ENCODE measurements around the gene NAB2. TPM values are rescaled to one million over a fixed set of nuclear protein-coding genes. Genes with fewer than 3 reads are reported as not detected.

NAB2 gene
- total RNA-seq, 1 experiment from 2014 or later = 20.8 TPM

GRCh38 chr12:57094208-57095160 is 5.6 kb downstream of the NAB2 start:
- no peak overlapping the region for H3K4me3 ChIP-seq (ENCODE audit: insufficient read depth, low read depth, low read length)
- peak; percentile 37 for DNase-seq
- peaks cover 19% of the 10 kb centered on the region for H3K36me3 ChIP-seq (replicated peaks; ENCODE audit: control insufficient read depth, insufficient read depth, low read length)
- H3K27me3 ChIP-seq (ENCODE audit: control insufficient read depth, insufficient read depth, low read length) = peaks cover 3% of the 10 kb centered on the region; the same call in 1 of the 2 replicates

- Histone ChIP-seq H3K36me3 (replicated peaks; ENCODE audit: control insufficient read depth, insufficient read depth, low read length) (peaks cover 21% of the 10 kb centered on the region), H3K4me3 (ENCODE audit: insufficient read depth, low read depth, low read length) (no peak overlapping the region), H3K27me3 (ENCODE audit: control insufficient read depth, insufficient read depth, low read length) (no peaks in the 10 kb centered on the region)
- DNase-seq = peak; percentile 28
These were observed 6.5 kb downstream of the NAB2 start for GRCh38 chr12:57095440-57095839.

GRCh38 chr12:57096099-57096572 is 7.2 kb downstream of the NAB2 start:
- Histone ChIP-seq H3K36me3 (replicated peaks; ENCODE audit: control insufficient read depth, insufficient read depth, low read length) (peaks cover 20% of the 10 kb centered on the region), H3K4me3 (ENCODE audit: insufficient read depth, low read depth, low read length) (no peak overlapping the region), H3K27me3 (ENCODE audit: control insufficient read depth, insufficient read depth, low read length) (no peaks in the 10 kb centered on the region)
- peak; percentile 46 for DNase-seq

GRCh38 chr12:57096748-57097553 is 8.0 kb downstream of the NAB2 start:
- peaks cover 20% of the 10 kb centered on the region for H3K36me3 ChIP-seq (replicated peaks; ENCODE audit: control insufficient read depth, insufficient read depth, low read length)
- no peaks in the 10 kb centered on the region for H3K27me3 ChIP-seq (ENCODE audit: control insufficient read depth, insufficient read depth, low read length)

GRCh38 chr12:57097554-57097835 is 8.6 kb downstream of the NAB2 start:
- H3K4me3 ChIP-seq (ENCODE audit: insufficient read depth, low read depth, low read length) = no peak overlapping the region
- no peaks in the 10 kb centered on the region for H3K27me3 ChIP-seq (ENCODE audit: control insufficient read depth, insufficient read depth, low read length)
- no peak for DNase-seq
- H3K36me3 ChIP-seq (replicated peaks; ENCODE audit: control insufficient read depth, insufficient read depth, low read length) = peaks cover 16% of the 10 kb centered on the region

More at GRCh38 chr12:57096748-57097553, 8.0 kb downstream of the NAB2 start:
- peak; percentile 24 for DNase-seq
- H3K4me3 ChIP-seq (ENCODE audit: insufficient read depth, low read depth, low read length) = no peak overlapping the region

- DNase-seq = no peak
- no peak overlapping the region for H3K4me3 ChIP-seq (ENCODE audit: insufficient read depth, low read depth, low read length)
- peaks cover 16% of the 10 kb centered on the region for H3K36me3 ChIP-seq (replicated peaks; ENCODE audit: control insufficient read depth, insufficient read depth, low read length)
- H3K27me3 ChIP-seq (ENCODE audit: control insufficient read depth, insufficient read depth, low read length) = no peaks in the 10 kb centered on the region
These were observed 9.6 kb downstream of the NAB2 start for GRCh38 chr12:57098546-57098945.

- DNase-seq = no peak
These were observed 10.3 kb downstream of the NAB2 start for GRCh38 chr12:57099047-57099714.

GRCh38 chr12:57099766-57100165 is 10.9 kb downstream of the NAB2 start:
- no peaks in the 10 kb centered on the region for H3K27me3 ChIP-seq (ENCODE audit: control insufficient read depth, insufficient read depth, low read length)
- DNase-seq = no peak
- no peak overlapping the region for H3K4me3 ChIP-seq (ENCODE audit: insufficient read depth, low read depth, low read length)
- peaks cover 20% of the 10 kb centered on the region for H3K36me3 ChIP-seq (replicated peaks; ENCODE audit: control insufficient read depth, insufficient read depth, low read length)

More at GRCh38 chr12:57099047-57099714, 10.3 kb downstream of the NAB2 start:
- H3K27me3 ChIP-seq (ENCODE audit: control insufficient read depth, insufficient read depth, low read length) = no peaks in the 10 kb centered on the region
- peaks cover 16% of the 10 kb centered on the region for H3K36me3 ChIP-seq (replicated peaks; ENCODE audit: control insufficient read depth, insufficient read depth, low read length)
- no peak overlapping the region for H3K4me3 ChIP-seq (ENCODE audit: insufficient read depth, low read depth, low read length)

- Histone ChIP-seq H3K36me3 (replicated peaks; ENCODE audit: control insufficient read depth, insufficient read depth, low read length) (peaks cover 19% of the 10 kb centered on the region), H3K4me3 (ENCODE audit: insufficient read depth, low read depth, low read length) (no peak overlapping the region), H3K27me3 (ENCODE audit: control insufficient read depth, insufficient read depth, low read length) (no peaks in the 10 kb centered on the region)
- peak; percentile 33 for DNase-seq
These were observed 13.2 kb downstream of the NAB2 start for GRCh38 chr12:57101892-57102695.

- Histone ChIP-seq H3K27me3 (ENCODE audit: control insufficient read depth, insufficient read depth, low read length) (no peaks in the 10 kb centered on the region), H3K36me3 (replicated peaks; ENCODE audit: control insufficient read depth, insufficient read depth, low read length) (peaks cover 19% of the 10 kb centered on the region), H3K4me3 (ENCODE audit: insufficient read depth, low read depth, low read length) (no peak overlapping the region)
- no peak for DNase-seq
These were observed 14.9 kb downstream of the NAB2 start for GRCh38 chr12:57103856-57104255.

- peaks cover 17% of the 10 kb centered on the region for H3K36me3 ChIP-seq (replicated peaks; ENCODE audit: control insufficient read depth, insufficient read depth, low read length)
- no peak overlapping the region for H3K4me3 ChIP-seq (ENCODE audit: insufficient read depth, low read depth, low read length)
- peak; percentile 24 for DNase-seq
- H3K27me3 ChIP-seq (ENCODE audit: control insufficient read depth, insufficient read depth, low read length) = no peaks in the 10 kb centered on the region
These were observed 15.5 kb downstream of the NAB2 start for GRCh38 chr12:57104292-57104910.

- no peak overlapping the region for H3K4me3 ChIP-seq (ENCODE audit: insufficient read depth, low read depth, low read length)
- no peaks in the 10 kb centered on the region for H3K27me3 ChIP-seq (ENCODE audit: control insufficient read depth, insufficient read depth, low read length)
- DNase-seq = peak; percentile 21
- peaks cover 16% of the 10 kb centered on the region for H3K36me3 ChIP-seq (replicated peaks; ENCODE audit: control insufficient read depth, insufficient read depth, low read length)
These were observed 16.3 kb downstream of the NAB2 start for GRCh38 chr12:57105011-57105753.
